Uterus (tissue), 2 donors: Measurements from ENCODE around the gene ZNF546.

Source experiments
- POLR2A ChIP-seq, 2 donors: fragments of 450-650 bp; IDR thresholded peaks; one replicate each; pipeline ENCODE4 v1.6.1; 2016; ENCODE audit warnings: antibody characterized with exemption in 2 of 2, mild to moderate bottlenecking in 1 of 2, moderate library complexity in 1 of 2
- TF ChIP-seq, protein P1 (sequence below), 4 experiments: fragments of 200-600 bp in 2 of 4; fragments of 450-650 bp in 2 of 4; sonication (generic) in 2 of 4; IDR thresholded peaks; one replicate each; pipeline ENCODE4 v1.5.1; 2016 to 2019; ENCODE audit warnings: antibody characterized with exemption in 4 of 4, mild to moderate bottlenecking in 2 of 4, moderate library complexity in 1 of 4

DNA sequence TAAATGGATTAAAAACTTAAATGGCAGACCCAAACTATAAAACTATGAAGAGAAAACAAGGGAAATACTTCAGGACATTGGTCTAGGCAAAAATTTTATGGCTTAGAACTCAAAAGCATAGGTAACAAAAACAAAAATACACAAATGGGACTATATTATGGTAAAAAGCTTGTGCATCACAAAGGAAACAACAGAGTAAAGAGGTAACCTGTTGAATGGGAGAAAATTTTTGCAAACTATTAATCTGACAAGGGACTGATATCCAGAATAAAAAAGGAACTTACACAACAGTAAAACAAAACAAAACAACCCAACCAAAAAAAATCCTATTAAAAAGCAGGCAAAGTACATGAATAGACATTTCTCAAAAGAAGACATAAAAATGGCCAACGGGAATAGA lies 9.3 kb upstream of the ZNF546 start:
- TF ChIP-seq, protein P1, sequence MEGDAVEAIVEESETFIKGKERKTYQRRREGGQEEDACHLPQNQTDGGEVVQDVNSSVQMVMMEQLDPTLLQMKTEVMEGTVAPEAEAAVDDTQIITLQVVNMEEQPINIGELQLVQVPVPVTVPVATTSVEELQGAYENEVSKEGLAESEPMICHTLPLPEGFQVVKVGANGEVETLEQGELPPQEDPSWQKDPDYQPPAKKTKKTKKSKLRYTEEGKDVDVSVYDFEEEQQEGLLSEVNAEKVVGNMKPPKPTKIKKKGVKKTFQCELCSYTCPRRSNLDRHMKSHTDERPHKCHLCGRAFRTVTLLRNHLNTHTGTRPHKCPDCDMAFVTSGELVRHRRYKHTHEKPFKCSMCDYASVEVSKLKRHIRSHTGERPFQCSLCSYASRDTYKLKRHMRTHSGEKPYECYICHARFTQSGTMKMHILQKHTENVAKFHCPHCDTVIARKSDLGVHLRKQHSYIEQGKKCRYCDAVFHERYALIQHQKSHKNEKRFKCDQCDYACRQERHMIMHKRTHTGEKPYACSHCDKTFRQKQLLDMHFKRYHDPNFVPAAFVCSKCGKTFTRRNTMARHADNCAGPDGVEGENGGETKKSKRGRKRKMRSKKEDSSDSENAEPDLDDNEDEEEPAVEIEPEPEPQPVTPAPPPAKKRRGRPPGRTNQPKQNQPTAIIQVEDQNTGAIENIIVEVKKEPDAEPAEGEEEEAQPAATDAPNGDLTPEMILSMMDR (IDR thresholded peaks at IDR 0.05): no peak
- TF ChIP-seq POLR2A (IDR thresholded peaks at IDR 0.05): no peak
